Activated T-cell treated with anti-CD3 and anti-CD28 coated beads, Interleukin-2, amount 50 U/mL, for 4 hours (primary cell): ENCODE results near the gene PRKCE. TPM values are rescaled to one million over a fixed set of nuclear protein-coding genes. Genes with fewer than 3 reads are reported as not detected.

Experiments used
- ATAC-seq, 2 donors: fragments of 200-7000 bp; cut with Tn5 transposase; one replicate each; pipeline ENCODE4 v1.10.0; 2021
- DNase-seq: peaks from one replicate; pipeline ENCODE4 v3.0.0-alpha.2; 2020
- H3K27me3 Mint-ChIP-seq: one replicate; pipeline ENCODE4 v1.8.0; 2021; ENCODE audit warnings: low read depth, mixed read lengths
- H3K36me3 Mint-ChIP-seq: one replicate; pipeline ENCODE4 v1.8.0; 2022; ENCODE audit warnings: mixed read lengths; ENCODE audit not compliant: insufficient read depth
- H3K4me1 Mint-ChIP-seq: one replicate; pipeline ENCODE4 v1.8.0; 2021; ENCODE audit warnings: low read depth, mixed read lengths
- H3K4me3 Mint-ChIP-seq: one replicate; pipeline ENCODE4 v1.8.0; 2021; ENCODE audit warnings: mild to moderate bottlenecking, moderate library complexity, mixed read lengths
- H3K9me3 Mint-ChIP-seq: one replicate; pipeline ENCODE4 v1.8.0; 2021; ENCODE audit warnings: mixed read lengths
- total RNA-seq, 3 donors: library from RNA; stranded (reverse); gene quantifications; one replicate each; pipeline ENCODE4 v1.2.1, GENCODE V29; 2021

PRKCE gene
- total RNA-seq, 3 donors from 2014 or later = 9.1 to 9.5 (median 9.2) TPM

DNA sequence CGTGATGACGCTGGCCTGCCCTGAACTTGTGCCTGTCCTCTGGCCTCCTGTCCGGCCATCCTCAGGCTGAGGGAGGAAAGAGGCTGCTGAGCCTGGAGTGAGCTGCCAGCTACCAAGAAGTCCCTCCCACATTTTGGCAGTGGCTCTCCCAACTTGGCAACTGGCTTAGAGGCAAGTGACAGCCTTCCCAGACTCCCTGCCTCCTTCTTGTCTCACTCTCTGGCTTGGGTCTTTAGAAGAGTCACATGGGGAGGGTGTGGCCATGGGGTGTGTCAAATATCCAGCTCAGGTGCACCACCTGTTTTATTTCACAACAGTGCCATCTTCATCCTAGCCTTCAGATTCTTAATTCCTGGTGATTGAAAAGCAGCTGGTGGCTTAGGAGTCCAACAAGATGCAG, 222.9 kb downstream of the PRKCE start:
- ATAC-seq (no peak), DNase-seq (no peak)
- peaks cover 20% of the 10 kb centered on the region for H3K9me3 Mint-ChIP-seq
- H3K36me3 Mint-ChIP-seq = peaks cover 21% of the 10 kb centered on the region
- no peaks in the 10 kb centered on the region for H3K27me3 Mint-ChIP-seq
- no peak overlapping the region for H3K4me3 Mint-ChIP-seq
- no peaks in the 10 kb centered on the region for H3K4me1 Mint-ChIP-seq

GRCh38 chr2:45876611-45877010, 225.1 kb downstream of the PRKCE start:
- H3K4me1 Mint-ChIP-seq = no peaks in the 10 kb centered on the region
- no peak for DNase-seq
- H3K9me3 Mint-ChIP-seq = peaks cover 20% of the 10 kb centered on the region
- no peaks in the 10 kb centered on the region for H3K27me3 Mint-ChIP-seq
- no peak for ATAC-seq
- peaks cover 22% of the 10 kb centered on the region for H3K36me3 Mint-ChIP-seq
- no peak overlapping the region for H3K4me3 Mint-ChIP-seq

DNA sequence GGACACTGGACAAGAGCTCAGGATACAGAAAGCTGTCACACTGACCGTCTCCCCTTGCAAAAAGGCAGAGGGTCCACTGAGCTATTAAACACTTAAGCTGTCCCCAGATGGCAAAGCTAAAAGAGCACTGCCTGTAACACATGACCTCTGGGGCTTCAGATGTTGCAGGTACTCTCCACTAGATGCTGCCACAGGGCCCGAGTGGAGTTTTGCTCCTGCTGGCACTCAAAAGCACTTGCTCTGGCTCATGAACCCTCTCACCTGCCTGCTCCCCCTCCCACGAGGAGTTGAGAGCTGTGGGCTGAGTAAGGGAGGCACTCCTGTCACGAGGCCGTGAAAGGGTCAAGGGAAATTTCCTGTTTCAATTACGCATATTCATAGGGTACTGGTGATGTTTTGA, 227.9 kb downstream of the PRKCE start:
- no peak overlapping the region for H3K4me3 Mint-ChIP-seq
- H3K36me3 Mint-ChIP-seq = peaks cover 23% of the 10 kb centered on the region
- ATAC-seq (no peak), DNase-seq (no peak)
- peaks cover 20% of the 10 kb centered on the region for H3K9me3 Mint-ChIP-seq
- no peaks in the 10 kb centered on the region for H3K27me3 Mint-ChIP-seq
- no peaks in the 10 kb centered on the region for H3K4me1 Mint-ChIP-seq

DNA sequence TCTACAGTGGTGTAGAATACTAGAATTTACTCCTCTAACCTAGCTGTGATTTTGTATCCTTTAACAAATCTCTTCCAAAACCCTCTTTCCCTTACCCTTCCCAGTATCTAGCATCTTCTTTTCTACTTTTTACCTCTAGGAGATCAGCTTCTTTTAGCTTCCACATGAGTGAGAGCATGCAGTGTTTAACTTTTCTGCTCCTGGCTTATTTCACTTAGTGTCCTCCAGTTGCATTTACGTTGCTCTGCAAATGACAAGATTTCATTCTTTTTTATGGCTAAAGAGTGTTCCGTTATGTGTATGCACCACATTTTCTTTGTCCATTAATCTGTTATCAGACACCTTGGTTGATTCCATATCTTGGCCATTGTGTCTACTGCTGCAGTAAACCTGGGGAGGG, 228.5 kb downstream of the PRKCE start:
- Mint-ChIP-seq H3K27me3 (no peaks in the 10 kb centered on the region), H3K4me1 (no peaks in the 10 kb centered on the region), H3K4me3 (no peak overlapping the region), H3K36me3 (peaks cover 22% of the 10 kb centered on the region), H3K9me3 (peaks cover 20% of the 10 kb centered on the region)
- DNase-seq (no peak), ATAC-seq (no peak)

DNA sequence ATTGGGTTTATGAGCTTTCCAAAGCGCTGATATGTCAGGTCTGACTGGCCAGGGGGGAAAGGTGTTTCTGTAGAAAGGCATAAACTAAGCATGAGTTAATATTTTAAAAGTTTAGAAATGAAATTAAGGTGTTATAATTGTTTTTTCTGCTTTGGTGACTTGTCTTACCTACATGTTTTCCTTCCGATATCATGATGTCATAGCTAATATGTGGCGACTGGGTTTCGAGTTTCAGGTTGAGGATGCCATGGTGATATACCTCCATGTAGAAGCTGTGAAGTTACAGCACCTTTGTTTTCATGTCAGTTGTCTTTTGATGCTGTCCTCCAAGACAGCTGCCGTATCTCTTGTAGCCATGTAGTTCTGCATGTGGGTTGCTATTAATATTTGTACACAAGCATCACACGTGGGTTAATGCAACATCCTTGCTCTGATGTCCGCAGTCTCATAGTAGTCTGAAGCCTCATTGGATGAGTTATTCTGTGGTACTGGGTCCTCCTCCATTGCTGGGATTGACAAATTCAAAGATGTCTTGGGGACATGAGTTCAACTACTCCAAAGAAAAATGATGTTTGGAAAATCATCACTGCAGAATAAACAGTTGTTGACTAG, 230.6 kb downstream of the PRKCE start:
- H3K4me3 Mint-ChIP-seq = no peak overlapping the region
- no peak for DNase-seq

DNA sequence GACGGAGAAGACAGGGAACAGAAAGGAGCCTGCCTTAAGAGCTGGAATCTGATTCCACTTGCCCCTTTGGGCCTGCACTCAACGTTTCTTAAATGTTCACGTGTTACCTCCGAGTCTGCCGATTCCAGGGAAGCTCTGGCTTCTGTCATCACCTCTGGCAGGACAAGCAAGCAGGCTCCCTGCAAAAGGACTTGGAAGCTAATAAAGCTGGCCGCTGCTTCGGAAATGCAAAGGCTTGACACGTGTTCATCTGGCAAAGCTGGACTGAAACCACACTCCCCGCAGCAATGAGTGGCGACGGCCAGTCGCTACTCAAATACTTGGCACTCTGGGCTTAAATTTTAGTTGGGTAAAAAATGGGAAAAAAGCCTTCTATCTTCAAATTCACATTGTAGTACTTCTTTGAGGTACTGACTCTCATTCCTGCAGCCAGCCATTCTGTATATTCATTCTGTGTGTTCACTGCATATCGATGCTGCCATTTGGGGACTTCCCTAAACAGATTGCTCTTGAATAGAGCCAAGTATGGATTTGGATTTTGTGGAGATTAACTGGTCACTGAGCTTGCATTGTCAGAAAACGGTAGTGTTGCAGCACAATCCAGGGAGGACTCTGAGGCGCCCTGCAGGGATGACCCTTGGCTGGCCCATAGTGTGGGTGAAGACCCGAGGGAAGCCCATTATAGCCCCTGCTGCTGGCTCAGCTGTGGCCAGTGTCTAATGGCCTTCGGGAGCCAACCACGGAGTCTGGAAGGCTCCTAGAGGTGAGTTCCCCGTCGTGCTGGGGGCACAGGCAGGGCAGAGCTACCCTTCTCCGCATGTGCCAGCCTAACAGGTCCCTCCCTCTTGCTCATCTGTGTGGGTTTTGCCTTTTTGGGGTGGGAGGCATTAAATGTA, 231.5 kb downstream of the PRKCE start:
- Mint-ChIP-seq H3K4me3 (no peak overlapping the region), H3K4me1 (no peaks in the 10 kb centered on the region), H3K9me3 (no peaks in the 10 kb centered on the region), H3K27me3 (no peaks in the 10 kb centered on the region), H3K36me3 (peaks cover 9% of the 10 kb centered on the region)
- DNase-seq (no peak), ATAC-seq (no peak)

More for the DNA sequence above, 230.6 kb downstream of the PRKCE start:
- H3K27me3 Mint-ChIP-seq = no peaks in the 10 kb centered on the region
- H3K9me3 Mint-ChIP-seq = peaks cover 4% of the 10 kb centered on the region
- no peak for ATAC-seq
- peaks cover 15% of the 10 kb centered on the region for H3K36me3 Mint-ChIP-seq
- H3K4me1 Mint-ChIP-seq = no peaks in the 10 kb centered on the region

DNA sequence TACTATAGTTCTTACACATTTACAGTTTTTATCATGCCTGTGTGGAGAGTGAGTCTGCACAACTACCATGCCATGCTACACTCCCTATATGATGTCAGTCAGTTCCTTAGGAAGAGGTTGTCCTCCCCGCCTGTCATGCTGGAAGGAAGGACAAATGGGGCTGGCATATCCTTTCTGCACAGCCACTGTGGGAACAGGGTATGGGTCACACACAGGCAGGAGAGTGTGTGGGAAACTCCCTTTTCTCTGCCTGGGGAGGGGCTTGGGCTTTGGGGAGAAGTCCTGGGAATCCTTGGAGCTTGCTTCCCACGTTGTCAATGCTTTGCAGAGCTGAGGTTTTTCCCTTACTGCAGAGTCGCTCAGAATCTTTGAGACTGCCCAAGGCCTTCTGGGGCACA, 232.1 kb downstream of the PRKCE start:
- H3K36me3 Mint-ChIP-seq = peaks cover 4% of the 10 kb centered on the region
- H3K9me3 Mint-ChIP-seq = no peaks in the 10 kb centered on the region
- H3K27me3 Mint-ChIP-seq = no peaks in the 10 kb centered on the region
- H3K4me1 Mint-ChIP-seq = peaks cover 2% of the 10 kb centered on the region
- no peak for ATAC-seq
- no peak overlapping the region for H3K4me3 Mint-ChIP-seq
- no peak for DNase-seq

DNA sequence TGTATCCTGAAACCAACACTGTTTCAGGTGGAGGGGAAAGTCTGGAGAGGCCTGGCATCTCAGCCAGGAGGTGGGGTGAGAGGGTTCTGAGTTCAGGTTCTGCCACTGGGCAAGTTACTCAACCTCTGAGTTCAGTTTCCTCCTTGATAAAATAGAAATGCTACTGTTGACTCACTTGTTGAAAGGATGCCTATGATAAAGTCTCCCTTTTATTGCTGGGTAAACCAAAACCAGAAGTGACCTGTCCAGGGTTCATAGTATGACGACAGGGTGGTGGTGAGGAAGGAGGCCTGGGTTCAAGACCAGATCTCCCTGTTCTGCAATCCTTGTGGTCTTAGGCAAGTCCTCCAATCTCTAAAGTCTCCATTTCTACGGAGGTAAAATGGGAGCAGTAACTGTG, 232.7 kb downstream of the PRKCE start:
- Mint-ChIP-seq H3K27me3 (no peaks in the 10 kb centered on the region), H3K9me3 (no peaks in the 10 kb centered on the region), H3K4me1 (peaks cover 7% of the 10 kb centered on the region), H3K36me3 (peaks cover 4% of the 10 kb centered on the region), H3K4me3 (no peak overlapping the region)
- ATAC-seq = no peak
- no peak for DNase-seq

- Mint-ChIP-seq H3K27me3 (no peaks in the 10 kb centered on the region), H3K4me1 (peaks cover 16% of the 10 kb centered on the region), H3K4me3 (no peak overlapping the region), H3K36me3 (peaks cover 2% of the 10 kb centered on the region), H3K9me3 (no peaks in the 10 kb centered on the region)
- ATAC-seq (no peak), DNase-seq (no peak)
These were observed 233.7 kb downstream of the PRKCE start for GRCh38 chr2:45885171-45885621.

DNA sequence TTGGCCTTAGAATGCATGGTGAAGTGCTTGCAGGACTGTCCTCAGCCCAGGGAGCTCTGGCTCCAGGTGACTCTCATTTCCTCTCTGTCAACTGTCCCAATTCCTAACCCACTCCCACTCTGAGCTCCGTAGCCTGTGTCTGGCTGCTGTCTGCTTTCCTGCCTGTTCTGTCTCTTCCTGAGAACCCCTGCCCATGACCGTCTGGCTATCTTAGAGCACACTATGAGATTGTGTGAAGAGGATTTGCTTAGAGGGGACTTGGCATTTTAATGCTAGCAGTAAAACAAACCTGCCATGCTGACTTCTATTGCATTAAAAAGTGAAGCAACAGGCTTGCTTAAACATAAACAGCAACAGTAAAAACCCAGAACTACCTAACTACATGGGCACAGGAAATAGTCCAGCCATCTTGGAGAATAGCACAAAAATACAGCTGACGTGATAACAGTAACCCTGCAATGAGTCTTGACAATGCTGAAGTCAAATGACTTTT, 234.7 kb downstream of the PRKCE start:
- Mint-ChIP-seq H3K9me3 (no peaks in the 10 kb centered on the region), H3K27me3 (no peaks in the 10 kb centered on the region), H3K4me3 (no peak overlapping the region)

GRCh38 chr2:45888167-45888566, 236.7 kb downstream of the PRKCE start:
- H3K4me1 Mint-ChIP-seq = peaks cover 42% of the 10 kb centered on the region
- no peaks in the 10 kb centered on the region for H3K36me3 Mint-ChIP-seq
- no peak for ATAC-seq
- H3K9me3 Mint-ChIP-seq = no peaks in the 10 kb centered on the region
- no peak overlapping the region for H3K4me3 Mint-ChIP-seq
- H3K27me3 Mint-ChIP-seq = no peaks in the 10 kb centered on the region
- no peak for DNase-seq

More for the DNA sequence above, 234.7 kb downstream of the PRKCE start:
- DNase-seq (no peak), ATAC-seq (no peak)
- H3K4me1 Mint-ChIP-seq = peaks cover 25% of the 10 kb centered on the region
- peaks cover 2% of the 10 kb centered on the region for H3K36me3 Mint-ChIP-seq

DNA sequence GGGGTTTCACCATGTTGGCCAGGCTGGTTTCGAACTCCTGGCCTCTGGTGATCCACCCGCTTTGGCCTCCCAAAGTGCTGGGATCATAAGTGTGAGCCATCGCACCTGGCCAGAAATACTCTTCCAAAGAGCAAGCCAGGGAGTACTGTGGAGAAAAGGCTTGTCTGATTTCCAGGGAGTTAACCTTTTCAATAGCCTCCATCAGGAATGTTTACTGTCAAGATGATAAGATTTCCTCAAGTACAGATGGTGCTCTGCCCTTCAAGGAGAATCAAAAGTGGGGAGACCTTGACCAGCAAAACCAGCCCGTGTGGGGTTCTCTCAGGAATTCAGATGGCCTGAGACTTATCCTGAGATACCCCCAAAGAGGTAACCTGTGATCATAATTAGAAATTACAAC, 237.2 kb downstream of the PRKCE start:
- no peaks in the 10 kb centered on the region for H3K36me3 Mint-ChIP-seq
- H3K9me3 Mint-ChIP-seq = no peaks in the 10 kb centered on the region
- no peak overlapping the region for H3K4me3 Mint-ChIP-seq
- no peak for ATAC-seq
- DNase-seq = no peak
- H3K27me3 Mint-ChIP-seq = no peaks in the 10 kb centered on the region
- H3K4me1 Mint-ChIP-seq = peaks cover 42% of the 10 kb centered on the region

DNA sequence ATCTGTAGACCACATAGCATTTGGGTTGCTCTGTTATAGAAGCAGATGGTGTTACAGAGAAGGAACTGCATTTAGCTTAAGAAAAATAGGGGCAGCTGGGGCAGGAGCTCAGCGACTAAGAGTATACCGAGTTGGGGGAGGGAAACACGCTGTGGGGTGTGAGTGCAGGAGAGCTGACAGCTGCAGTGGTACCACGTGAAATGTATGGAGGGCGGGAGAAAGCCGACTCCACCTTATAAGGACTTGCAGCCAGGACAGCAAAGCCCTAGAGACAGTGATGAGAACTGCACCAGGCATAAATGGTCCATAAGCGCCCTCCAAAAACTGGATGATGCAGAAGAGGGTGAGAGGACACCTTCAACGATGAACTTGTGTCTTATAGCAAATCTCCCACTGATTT, 237.6 kb downstream of the PRKCE start:
- no peaks in the 10 kb centered on the region for H3K9me3 Mint-ChIP-seq
- no peaks in the 10 kb centered on the region for H3K36me3 Mint-ChIP-seq
- peaks cover 42% of the 10 kb centered on the region for H3K4me1 Mint-ChIP-seq
- H3K27me3 Mint-ChIP-seq = no peaks in the 10 kb centered on the region
- DNase-seq (no peak), ATAC-seq (peak; percentile 92 to 94)
- no peak overlapping the region for H3K4me3 Mint-ChIP-seq

GRCh38 chr2:45889620-45890370, 238.3 kb downstream of the PRKCE start:
- Mint-ChIP-seq H3K9me3 (no peaks in the 10 kb centered on the region), H3K4me1 (peaks cover 45% of the 10 kb centered on the region), H3K36me3 (no peaks in the 10 kb centered on the region), H3K27me3 (no peaks in the 10 kb centered on the region), H3K4me3 (no peak overlapping the region)
- no peak for ATAC-seq
- DNase-seq = no peak
